Measurements from ENCODE around the gene MAML3.

MAML3 gene

GRCh38 chr4:140170299-140170698 lies 16.3 kb upstream of the MAML3 start:
- DNase-seq (ENCODE audit: insufficient read length, low spot score): no peak
- TF ChIP-seq, protein P1, sequence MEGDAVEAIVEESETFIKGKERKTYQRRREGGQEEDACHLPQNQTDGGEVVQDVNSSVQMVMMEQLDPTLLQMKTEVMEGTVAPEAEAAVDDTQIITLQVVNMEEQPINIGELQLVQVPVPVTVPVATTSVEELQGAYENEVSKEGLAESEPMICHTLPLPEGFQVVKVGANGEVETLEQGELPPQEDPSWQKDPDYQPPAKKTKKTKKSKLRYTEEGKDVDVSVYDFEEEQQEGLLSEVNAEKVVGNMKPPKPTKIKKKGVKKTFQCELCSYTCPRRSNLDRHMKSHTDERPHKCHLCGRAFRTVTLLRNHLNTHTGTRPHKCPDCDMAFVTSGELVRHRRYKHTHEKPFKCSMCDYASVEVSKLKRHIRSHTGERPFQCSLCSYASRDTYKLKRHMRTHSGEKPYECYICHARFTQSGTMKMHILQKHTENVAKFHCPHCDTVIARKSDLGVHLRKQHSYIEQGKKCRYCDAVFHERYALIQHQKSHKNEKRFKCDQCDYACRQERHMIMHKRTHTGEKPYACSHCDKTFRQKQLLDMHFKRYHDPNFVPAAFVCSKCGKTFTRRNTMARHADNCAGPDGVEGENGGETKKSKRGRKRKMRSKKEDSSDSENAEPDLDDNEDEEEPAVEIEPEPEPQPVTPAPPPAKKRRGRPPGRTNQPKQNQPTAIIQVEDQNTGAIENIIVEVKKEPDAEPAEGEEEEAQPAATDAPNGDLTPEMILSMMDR (IDR thresholded peaks at IDR 0.05; ENCODE audit: insufficient read depth, missing control alignments): no peak
- FAIRE-seq: no peak

DNA sequence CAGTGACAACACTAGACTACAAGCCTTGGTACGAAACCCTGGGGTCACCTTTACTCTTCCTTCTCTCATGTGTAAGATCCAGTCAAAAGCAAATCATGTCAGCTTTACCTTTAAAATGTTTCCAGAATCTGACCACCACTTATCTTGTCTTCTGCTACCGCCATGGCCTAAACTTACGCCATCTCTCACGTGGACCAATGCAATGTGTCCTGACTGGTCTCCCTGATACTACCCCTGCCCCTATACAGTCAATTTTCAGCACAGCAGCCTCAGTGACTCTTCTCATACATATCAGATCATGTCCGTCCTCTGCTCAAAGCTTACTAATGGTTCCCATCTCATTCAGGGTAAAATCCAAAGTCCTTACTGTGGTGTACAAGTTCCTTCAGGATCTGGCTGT lies 15.0 kb upstream of the MAML3 start:
- DNase-seq (ENCODE audit: insufficient read length, low spot score) (no peak), FAIRE-seq (no peak)
- TF ChIP-seq, protein P1 (IDR thresholded peaks at IDR 0.05; ENCODE audit: insufficient read depth, missing control alignments): no peak

- no peak for FAIRE-seq
- no peak for DNase-seq (ENCODE audit: insufficient read length, low spot score)
- TF ChIP-seq, protein P1 (IDR thresholded peaks at IDR 0.05; ENCODE audit: insufficient read depth, missing control alignments): no peak
These were observed 14.5 kb upstream of the MAML3 start for GRCh38 chr4:140168474-140168873.

DNA sequence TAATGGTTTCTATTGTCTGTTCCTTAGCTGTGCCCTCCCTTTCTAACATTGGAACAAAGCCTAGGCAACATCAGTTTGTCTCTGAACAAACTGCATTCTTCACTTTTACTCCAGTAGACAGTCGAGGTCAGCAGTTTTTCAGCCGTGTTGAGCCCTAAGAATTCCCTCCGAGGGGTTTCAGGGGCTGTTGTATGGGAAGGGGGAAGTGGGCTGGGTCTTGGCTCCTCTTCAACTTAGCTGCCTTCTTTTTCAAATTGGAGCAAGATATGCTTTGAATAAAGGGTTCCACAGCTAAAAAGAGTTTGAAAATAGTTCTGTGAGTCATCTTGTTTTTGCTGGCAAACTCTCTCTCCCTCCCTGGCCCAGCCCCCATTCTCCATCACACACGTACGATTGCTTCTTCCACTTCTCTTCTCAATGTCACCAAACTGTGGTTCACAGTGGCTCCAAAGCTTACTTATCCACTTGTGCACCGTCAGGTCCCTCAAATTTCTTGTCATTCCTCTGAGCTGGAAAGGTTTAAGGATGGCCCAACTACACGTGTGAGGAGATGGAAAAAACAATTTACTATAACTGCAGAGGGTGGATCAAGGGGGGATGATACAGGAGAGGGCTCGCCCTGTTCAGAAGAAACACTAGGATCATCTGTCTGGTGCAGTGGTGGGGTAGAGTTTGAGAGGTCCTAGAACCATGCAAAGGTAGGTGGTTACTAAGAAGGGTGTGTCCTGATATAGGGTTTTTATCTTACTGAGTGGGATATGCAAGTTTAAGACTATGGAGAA lies 9.2 kb upstream of the MAML3 start:
- TF ChIP-seq, protein P1 (IDR thresholded peaks at IDR 0.05; ENCODE audit: insufficient read depth, missing control alignments): no peak
- DNase-seq (ENCODE audit: insufficient read length, low spot score) (no peak), FAIRE-seq (no peak)

DNA sequence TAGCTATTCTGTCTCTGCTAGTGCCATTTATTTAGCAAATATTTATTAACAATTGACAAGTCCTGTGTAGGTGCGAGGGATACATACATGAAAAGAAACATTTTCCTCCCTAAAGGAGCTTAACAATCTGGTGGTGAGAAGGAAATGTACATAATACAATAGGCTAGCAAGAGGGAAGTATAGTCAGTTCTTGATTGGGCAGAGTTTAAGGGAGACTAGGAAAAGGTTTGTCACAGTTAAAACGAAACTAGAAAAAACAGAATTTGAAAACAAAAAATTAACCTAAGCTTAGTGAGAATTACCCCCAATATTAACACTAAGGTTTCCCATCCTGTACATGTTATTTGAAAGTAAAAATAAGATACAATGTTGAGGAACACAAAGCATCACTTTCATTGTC lies 8.6 kb upstream of the MAML3 start:
- no peak for DNase-seq (ENCODE audit: insufficient read length, low spot score)
- TF ChIP-seq, protein P1 (IDR thresholded peaks at IDR 0.05; ENCODE audit: insufficient read depth, missing control alignments): no peak
- no peak for FAIRE-seq

DNA sequence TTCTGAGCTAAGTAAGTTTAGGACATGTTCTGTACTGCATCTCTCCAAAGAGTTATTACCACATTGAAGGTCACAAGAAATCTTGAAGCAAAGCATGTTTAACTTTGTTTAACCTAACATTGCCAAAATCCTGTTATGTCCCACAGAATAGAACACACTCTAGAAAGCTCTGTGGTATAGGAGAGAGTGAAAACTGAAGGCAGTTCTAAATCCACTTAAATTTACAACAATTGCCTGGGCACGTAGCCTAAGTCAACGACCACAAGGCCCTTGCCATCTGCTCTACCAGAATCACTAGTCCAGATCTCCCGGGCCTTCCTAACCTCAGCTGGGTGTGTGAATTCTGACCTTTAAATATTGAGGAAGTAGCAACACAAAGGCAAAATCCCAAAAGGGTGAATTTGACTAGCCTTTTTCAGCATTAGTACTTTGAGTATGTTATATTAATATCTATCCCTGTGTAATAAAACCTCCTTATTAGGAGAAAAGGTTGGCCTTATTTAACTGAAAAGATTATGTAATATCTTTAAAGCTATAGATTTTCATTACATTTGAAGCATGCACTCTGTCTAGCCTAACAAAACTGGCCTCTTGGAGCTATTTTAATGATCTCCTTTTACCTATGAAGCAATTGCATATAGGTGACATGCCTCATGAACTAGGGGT lies 4.5 kb upstream of the MAML3 start:
- TF ChIP-seq, protein P1 (IDR thresholded peaks at IDR 0.05; ENCODE audit: insufficient read depth, missing control alignments): no peak
- DNase-seq (ENCODE audit: insufficient read length, low spot score): no peak
- no peak for FAIRE-seq

GRCh38 chr4:140157341-140157740 lies 3.4 kb upstream of the MAML3 start:
- TF ChIP-seq, protein P1 (IDR thresholded peaks at IDR 0.05; ENCODE audit: insufficient read depth, missing control alignments): no peak
- DNase-seq (ENCODE audit: insufficient read length, low spot score) (no peak), FAIRE-seq (no peak)
